HepG2 (cell line): ENCODE measurements around the gene IPO13. TPM values are rescaled to one million over a fixed set of nuclear protein-coding genes. Genes with fewer than 3 reads are reported as not detected.
A peak's percentile ranks its signal among the peaks of the same experiment; 100 is the strongest.

Source experiments
- ARNTL ChIP-seq: sonication (generic); formaldehyde crosslinking; IDR thresholded peaks from 2 replicates; pipeline ENCODE4 v1.4.0; 2020; ENCODE audit warnings: mild to moderate bottlenecking, missing genetic modification reagents
- DR1 ChIP-seq: sonication (generic); formaldehyde crosslinking; IDR thresholded peaks from 2 replicates; pipeline ENCODE4 v1.8.0; 2021; ENCODE audit warnings: mild to moderate bottlenecking, missing genetic modification reagents, inconsistent platforms
- HMGXB4 ChIP-seq, 2 experiments: sonication (generic) in 1 of 2; formaldehyde crosslinking in 1 of 2; IDR thresholded peaks; 2 replicates each; pipeline versions ENCODE4 v1.4.0 to v1.6.1; 2018 to 2020; ENCODE audit warnings: missing genetic modification reagents in 2 of 2, borderline replicate concordance in 1 of 2, low read depth in 1 of 2, mild to moderate bottlenecking in 1 of 2, missing biosample characterization in 1 of 2
- KIAA2018 ChIP-seq: sonication (generic); formaldehyde crosslinking; IDR thresholded peaks from 2 replicates; pipeline ENCODE4 v1.5.0; 2020; ENCODE audit warnings: mild to moderate bottlenecking, missing genetic modification reagents, borderline replicate concordance
- NBN ChIP-seq: fragments of 450-650 bp; conservative IDR thresholded peaks from 2 replicates; pipeline ENCODE4 v1.6.1; 2017
- PLSCR1 ChIP-seq: sonication (generic); formaldehyde crosslinking; IDR thresholded peaks from 2 replicates; pipeline ENCODE4 v1.5.0; 2020; ENCODE audit warnings: missing genetic modification reagents, mild to moderate bottlenecking, borderline replicate concordance
- PPARG ChIP-seq: conservative IDR thresholded peaks from 2 replicates; pipeline ENCODE4 v1.6.1; 2016; ENCODE audit warnings: missing biosample characterization, missing genetic modification reagents
- RXRB ChIP-seq: IDR thresholded peaks from 2 replicates; pipeline ENCODE4 v1.6.1; 2016; ENCODE audit warnings: borderline replicate concordance, missing genetic modification reagents, missing compliant biosample characterization
- ZFP41 ChIP-seq: sonication (generic); formaldehyde crosslinking; IDR thresholded peaks from 2 replicates; pipeline ENCODE4 v1.4.0; 2020; ENCODE audit warnings: mild to moderate bottlenecking, missing genetic modification reagents, borderline replicate concordance
- ZFP90 ChIP-seq: sonication (generic); formaldehyde crosslinking; IDR thresholded peaks from 2 replicates; pipeline ENCODE4 v1.8.0; 2022; ENCODE audit warnings: missing genetic modification reagents, mild to moderate bottlenecking, inconsistent platforms, borderline replicate concordance
- ZNF468 ChIP-seq: sonication (generic); formaldehyde crosslinking; IDR thresholded peaks from 2 replicates; pipeline ENCODE4 v1.8.0; 2022; ENCODE audit warnings: mild to moderate bottlenecking, moderate library complexity, missing genetic modification reagents
- ZNF484 ChIP-seq: sonication (generic); formaldehyde crosslinking; IDR thresholded peaks from 2 replicates; pipeline ENCODE4 v1.5.1; 2020; ENCODE audit warnings: mild to moderate bottlenecking, low read depth, missing genetic modification reagents, borderline replicate concordance
- ZNF503 ChIP-seq: sonication (generic); formaldehyde crosslinking; IDR thresholded peaks from 2 replicates; pipeline ENCODE4 v1.4.0; 2020; ENCODE audit warnings: missing genetic modification reagents
- ZNF670 ChIP-seq: sonication (generic); formaldehyde crosslinking; IDR thresholded peaks from 2 replicates; pipeline ENCODE4 v1.8.0; 2022; ENCODE audit warnings: mild to moderate bottlenecking, missing genetic modification reagents, borderline replicate concordance
- ZNF792 ChIP-seq: IDR thresholded peaks from 2 replicates; pipeline ENCODE4 v1.6.1; 2016
- polyA plus RNA-seq, 8 experiments: library from polyadenylated mRNA; depleted of rRNA in 3 of 8; stranded (reverse) in 7 of 8; unstranded in 1 of 8; fragments of >200 nt; fragmentation: Illumina TruSeq in 4 of 8; extraction: Trizol in 4 of 8; gene quantifications; 2 replicates each; pipeline versions ENCODE4 v1.2.1 to v1.2.3, GENCODE V29; 2011 to 2016; ENCODE audit warnings: low read depth in 4 of 8, missing spikeins in 1 of 8, mixed read lengths in 1 of 8; ENCODE audit not compliant: insufficient read depth in 1 of 8
- total RNA-seq, 5 experiments: library from RNA; depleted of rRNA; stranded (reverse); fragments of >200 nt; fragmentation: Illumina TruSeq; extraction: Trizol; gene quantifications; 2 replicates each; pipeline ENCODE4 v1.2.3, GENCODE V29; 2016; ENCODE audit warnings: low read depth in 1 of 5

IPO13 gene
- total and polyA plus RNA-seq, 2 of the 13 experiments (the other 11 are each of a cell fraction or from before 2014, with no cell fraction given) = 12.9 to 15.6 TPM

GRCh38 chr1:43991476-43992231, 44.9 kb downstream of the IPO13 start, which contains the start of gene CCDC24 (continued):
- peak; percentile 52 to 82 for TF ChIP-seq HMGXB4 (CRISPR knock-in tag; IDR thresholded peaks at IDR 0.05; ENCODE audit: borderline replicate concordance in 1 of 2, low read depth in 1 of 2)
- no peak; the same call in 1 of the 2 replicates for TF ChIP-seq PPARG (CRISPR knock-in tag)
- peak; percentile 21; the same call in 1 of the 2 replicates for TF ChIP-seq ZNF792 (CRISPR knock-in tag)
- TF ChIP-seq KIAA2018 (CRISPR knock-in tag) = no peak
- TF ChIP-seq ZFP90 (CRISPR knock-in tag) = peak; percentile 40; the same call in 1 of the 2 replicates
- no peak for TF ChIP-seq DR1 (CRISPR knock-in tag)
- TF ChIP-seq ZNF468 = no peak
- no peak for TF ChIP-seq ZNF503 (CRISPR knock-in tag)
- TF ChIP-seq ZNF484 (CRISPR knock-in tag) = 0 out of 2 replicates have a peak, but pooled peaks have one; percentile 50
- TF ChIP-seq ARNTL = peak; percentile 98
- peak; percentile 16; the same call in 1 of the 2 replicates for TF ChIP-seq ZNF670
- TF ChIP-seq NBN = no peak
- TF ChIP-seq RXRB (CRISPR knock-in tag) = no peak
- TF ChIP-seq ZFP41 (CRISPR knock-in tag) = no peak
- TF ChIP-seq PLSCR1 = no peak
